Limb (tissue), 2 donors: Measurements from ENCODE around the gene HES1.

Source experiments
- DNase-seq, 2 donors: peaks; one replicate each; pipeline ENCODE4 v3.0.0-alpha.2; 2016; ENCODE audit errors: extremely low spot score in 2 of 2

HES1 gene

DNA sequence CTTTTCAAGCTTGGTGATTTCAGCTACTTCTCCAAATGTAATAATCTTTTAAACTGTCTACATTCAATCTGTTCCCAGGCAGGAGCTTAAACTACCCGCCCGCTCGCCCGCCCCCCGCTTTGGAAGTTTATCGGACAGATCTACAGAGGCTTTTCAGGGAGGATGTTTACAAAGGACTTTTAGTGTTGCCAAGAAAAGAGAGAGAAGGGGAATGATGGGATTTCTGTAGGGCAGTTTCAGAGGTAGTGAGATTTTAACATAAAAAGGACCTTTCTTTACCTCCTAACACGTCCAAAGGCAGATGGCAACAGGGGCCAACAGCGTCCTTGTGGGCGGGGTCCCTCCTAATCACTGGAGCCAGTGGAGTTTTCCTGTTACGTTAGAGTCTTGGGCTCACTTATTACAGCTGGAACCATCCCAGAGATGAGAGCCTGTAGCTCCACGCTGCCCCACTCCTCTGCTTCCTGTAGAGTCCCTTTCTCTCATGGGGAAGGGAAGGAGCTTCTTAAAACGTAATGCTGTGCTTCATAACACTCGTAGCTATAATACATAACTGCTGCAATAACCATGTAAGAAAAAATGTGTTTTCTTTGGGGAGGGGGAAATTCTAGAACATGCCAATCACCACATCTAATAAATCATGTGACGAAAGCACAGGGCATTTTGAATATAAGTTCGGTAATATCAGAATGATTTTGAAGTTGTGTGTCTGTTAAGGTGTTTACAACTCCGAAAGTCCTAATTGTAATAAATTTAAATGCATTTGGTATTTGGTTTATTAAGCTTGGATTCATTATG is 30.9 kb downstream of the HES1 start:
- DNase-seq = peak in 1 of 2 donors; percentile 56

DNA sequence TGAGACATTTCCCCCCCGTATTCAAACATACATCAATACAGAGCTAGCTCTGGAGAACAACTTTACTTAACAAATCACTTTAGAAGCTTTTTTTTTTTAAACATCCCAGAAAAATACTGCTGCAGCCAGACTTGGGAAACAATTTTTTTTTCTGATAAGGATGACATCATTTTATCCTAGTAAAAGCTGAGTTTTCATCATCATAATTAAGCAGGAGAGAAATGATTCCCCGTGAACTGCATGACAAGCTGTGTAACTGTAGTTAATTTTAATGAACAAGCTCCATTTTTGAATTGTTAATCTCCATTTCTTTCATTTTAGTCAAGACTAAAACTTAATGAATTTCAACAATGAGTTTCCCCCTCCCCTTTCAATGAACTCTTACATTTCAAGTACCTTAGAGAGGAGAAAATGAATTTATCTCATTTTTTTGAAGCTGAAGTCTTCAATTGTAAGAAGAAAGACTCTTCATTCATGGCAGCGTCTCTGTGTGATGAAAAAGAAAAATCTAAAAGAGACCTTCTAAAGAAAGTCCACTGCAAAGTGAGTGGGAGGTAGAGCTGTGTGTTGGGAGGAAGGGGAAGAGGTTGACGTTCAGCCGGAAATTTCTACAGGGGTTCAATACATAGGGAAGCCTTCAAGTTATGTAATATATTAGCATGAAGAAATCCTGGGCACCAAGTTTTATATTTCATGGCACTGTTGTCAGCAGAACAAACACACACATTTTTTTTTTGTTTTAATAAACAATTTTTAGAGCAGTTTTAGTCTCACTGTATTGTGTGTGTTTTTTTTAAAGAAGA is 31.7 kb downstream of the HES1 start:
- DNase-seq = no peak

DNA sequence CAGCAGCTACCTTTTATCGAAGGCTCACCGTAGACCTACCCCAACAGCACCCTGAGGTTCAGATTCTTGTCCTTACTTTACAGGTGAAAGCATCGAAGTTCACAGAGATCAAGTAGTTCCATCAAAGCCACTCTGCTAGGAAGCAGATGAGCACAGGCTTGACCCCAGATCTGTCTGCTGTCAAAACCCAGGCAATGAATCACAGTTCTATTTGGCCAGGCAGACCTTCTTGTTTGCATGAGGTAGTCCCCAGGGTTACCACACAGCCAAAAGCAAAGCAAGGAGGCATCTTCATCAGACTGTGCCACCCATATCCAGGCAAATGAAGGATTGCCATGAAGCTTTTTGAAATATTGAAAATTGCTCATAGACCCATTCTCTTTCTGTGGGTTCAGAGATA is 33.0 kb downstream of the HES1 start:
- DNase-seq = no peak

DNA sequence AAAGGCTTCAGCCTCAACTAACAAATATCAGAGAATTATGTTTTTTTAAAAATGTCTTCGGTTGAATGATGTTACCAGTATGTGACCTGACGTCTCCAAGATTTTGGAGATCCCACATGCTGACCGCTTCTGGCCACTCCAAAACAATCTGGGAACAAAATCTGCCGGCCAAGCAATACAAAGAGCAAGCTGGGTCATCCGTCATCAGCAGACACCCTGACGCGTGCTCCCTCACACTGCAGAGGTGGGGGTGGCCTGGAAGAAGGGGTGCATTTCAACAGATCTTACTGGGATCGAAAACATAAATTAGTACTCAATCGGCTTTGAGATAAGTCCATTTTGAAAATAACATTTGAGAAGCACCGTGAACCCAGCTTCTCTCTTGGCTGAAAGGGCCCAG is 33.6 kb downstream of the HES1 start:
- DNase-seq = no peak

DNA sequence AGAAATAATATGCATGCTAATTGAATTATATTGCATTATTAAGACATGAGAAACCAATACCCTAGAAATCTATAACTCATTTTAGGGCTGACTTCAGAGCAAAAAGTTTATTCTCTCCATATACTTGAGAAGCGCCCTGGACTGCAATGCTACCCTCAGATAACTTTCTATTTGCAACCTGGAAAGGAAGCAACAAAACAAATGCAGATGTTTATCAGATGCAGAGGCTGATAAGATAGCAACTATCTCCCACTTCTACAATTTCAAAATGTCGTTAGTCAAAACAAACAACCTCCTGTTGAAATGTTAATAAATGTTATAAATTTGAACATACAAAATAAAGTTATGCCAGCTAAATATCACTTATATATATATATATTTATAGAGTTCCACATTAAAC is 34.8 kb downstream of the HES1 start:
- DNase-seq = no peak

DNA sequence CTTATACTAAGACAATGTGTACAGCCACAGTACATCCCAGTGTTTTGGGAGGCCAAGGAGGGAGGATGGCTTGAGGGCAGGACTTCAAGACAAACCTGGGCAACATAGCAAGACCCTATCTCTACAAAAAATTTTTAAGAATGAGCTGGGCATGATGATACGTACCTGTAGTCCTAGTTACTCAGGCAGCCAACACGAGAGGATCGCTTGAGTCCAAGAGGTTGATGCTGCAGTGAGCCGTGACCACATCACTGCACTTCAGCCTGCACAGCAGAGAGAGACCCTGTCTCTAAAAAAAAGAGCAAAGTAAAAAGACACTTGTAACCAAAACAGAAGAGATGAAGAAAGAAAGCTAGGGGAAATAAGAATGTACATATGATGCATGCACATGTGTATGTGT is 38.5 kb downstream of the HES1 start:
- no peak for DNase-seq

DNA sequence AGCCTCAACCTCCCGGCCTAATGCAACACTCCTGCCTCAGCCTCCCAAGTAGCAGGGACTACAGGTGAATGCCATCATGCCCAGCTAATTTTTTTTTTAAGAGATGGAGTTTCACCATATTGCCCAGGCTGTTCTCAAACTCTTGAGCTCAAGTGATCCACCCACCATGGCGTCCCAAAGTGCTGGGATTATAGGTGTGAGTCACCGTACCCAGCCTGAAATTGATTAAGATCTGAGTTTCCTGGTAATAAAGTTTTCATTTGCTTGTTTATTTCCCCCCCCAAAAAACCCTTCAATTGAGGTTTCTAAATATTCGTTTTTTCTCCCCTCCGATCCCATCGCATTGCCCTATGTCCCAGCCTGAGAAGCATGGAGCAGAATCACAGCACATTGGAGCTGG is 39.0 kb downstream of the HES1 start:
- no peak for DNase-seq

DNA sequence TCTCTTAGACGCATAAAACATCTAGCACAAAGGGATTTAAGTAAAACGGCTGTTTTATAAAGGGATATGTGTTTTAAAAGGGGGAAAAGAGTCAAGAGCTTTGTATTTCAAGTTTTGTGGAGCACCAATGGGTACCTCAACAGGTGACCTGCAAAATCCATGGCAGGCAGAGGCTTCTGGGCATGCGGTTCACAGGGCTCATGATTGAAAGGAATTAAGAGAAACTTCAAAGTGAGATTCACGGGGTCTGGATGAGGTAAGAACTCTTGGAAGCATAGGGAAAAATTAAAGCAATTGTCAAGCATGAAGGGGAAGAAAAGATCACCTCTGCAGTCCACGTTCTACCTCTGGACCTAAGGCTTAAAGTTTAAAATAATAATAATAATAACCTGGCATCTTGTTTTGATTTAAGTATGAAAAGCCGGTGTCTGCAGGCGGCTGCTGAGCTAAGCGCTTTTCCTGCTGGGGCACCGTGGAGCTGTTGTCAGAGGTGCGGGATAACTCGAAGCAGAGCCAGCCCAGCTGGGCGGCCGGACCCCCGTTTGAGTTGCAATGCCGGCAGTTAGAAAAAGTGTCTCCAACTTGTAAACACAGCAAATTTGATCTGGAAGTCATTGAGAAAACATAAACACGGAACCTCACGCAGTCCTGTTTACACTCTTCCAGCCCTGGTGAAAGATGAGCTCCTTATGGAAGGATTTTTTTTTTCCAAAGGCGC is 40.5 kb downstream of the HES1 start:
- DNase-seq = peak; percentile 34 to 66

DNA sequence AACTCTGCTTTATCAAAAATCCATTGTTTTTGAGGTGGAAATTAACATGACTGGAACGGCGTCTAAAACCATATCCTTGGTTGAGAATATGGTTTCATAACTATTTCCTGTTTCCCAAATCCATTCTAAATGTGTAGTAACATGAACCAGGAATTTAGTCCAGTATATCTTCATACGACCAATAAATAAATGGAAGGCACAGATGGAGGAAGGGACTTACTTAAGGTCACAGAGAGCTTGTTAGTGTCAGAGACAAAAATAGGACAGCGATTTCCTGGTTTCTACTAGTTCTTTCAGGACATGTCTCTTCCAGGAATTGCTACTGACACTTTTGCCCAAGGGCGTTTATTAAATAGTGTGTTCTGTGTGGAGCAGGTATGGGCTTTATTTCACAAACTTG is 41.2 kb downstream of the HES1 start:
- peak in 1 of 2 donors; percentile 23 for DNase-seq

DNA sequence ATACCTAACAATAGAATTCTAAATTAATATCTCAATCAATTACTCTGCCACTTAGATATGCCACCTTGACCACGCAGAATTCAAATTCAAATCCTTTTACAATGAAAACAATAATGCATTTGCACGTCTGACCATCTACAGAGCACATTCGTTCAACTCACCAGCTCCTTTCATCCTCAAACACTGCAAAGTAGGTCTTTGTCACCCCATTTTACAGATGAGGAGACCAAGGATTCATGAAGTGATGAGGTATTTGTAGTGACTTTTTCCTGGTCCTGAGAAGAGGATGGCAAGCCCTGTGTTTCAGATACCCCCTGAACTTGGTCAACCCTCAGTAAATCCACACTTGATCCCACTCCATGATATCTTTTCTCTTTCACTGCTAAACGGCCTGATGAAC is 42.2 kb downstream of the HES1 start:
- DNase-seq = no peak

DNA sequence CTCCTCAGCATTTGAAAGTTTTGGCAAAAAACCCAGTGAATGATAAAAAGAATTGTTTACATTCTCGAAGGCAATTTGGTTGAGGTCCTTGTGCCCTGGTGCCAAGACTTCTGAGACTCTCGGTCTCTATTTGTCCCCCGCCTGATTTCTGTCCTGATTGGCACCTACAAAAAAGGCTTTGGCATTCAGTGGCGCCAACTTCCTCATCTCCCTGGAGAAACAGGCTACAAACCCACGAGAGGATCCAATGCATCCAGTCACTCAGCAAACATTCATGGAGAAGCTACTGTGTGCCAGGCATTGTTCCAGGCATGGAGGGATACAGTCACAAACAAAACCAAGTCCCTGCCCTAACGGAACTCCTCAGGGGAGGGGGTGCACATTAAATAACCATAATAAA is 42.7 kb downstream of the HES1 start:
- DNase-seq = no peak

DNA sequence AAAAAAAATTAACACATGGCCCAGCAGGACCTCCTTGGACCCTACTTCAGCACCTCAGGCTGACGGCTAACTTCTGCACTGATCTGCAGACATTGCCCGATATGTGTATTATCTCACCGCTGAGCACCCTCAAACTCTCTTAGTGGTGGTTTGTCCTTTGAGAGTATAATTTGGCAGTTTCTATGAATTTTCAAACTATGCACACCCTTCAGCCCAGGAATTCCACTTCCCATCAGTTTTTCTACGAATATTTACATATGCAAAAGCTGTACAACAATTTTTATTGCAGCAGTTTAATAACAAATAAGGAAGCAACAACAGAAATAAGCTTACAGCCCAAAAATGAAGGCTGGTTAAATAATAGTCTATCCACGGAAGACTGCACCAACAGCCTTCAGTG is 44.6 kb downstream of the HES1 start:
- no peak for DNase-seq

DNA sequence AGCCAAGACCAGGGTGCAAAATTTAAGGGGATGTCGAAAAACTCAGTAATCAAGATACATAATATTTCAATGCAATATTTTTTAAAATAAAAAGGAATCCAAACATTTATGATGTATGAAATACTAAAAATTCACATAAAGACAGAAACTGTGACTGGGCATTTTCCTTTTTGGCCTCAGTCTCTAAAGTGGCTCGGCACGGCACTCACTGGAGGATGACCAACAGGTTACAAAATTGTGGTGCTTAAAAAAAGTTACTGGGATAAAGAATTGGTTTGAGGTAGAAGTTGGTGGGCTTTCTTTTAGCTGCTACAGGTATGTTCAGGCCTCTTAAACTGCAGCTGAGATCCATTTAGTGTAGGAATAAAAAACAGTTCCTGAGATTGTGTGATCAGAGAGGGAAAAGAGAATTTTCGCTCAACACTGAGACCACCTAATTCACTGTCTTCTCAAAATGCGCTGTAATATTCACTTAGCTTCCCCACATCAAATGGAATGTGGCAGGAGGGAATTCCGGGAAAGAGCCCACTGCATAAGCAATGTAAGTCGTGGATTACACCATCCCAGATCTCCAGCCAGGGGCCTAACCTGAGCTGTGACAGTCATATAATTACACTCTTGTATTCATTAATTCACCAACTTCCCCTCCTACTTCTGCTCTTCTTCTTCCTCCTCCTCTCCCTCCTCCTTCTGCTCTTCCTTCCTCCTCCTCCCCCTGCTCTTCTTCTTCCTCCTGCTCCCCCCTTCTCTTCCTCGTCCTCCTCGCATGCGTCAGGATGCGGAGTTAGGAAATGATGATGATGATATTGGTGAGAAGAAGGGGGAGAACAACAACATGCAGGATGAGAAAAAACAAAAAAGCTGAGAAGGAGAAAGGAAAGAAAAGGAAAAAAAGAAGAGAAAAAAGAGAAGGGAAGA is 45.9 kb downstream of the HES1 start:
- DNase-seq = no peak

DNA sequence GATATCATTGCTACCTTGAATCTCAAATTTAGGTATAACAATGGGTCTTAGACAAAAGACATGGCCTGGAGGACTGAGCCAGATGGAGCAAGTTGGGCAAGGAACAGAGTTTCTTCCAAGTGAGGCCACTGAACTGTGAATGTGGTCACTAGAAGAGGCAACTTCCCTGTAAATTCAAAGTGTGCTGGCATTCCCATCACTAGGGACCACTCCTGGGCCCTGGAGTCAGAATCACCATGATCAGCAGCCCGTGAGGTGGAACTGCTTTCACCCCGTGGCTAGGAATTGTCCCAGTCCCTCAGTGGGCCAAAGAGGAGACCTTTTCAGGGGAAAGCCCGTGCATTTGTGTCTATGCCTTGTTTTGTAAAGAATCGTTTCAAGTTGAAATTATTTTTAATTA is 47.3 kb downstream of the HES1 start:
- DNase-seq = no peak

DNA sequence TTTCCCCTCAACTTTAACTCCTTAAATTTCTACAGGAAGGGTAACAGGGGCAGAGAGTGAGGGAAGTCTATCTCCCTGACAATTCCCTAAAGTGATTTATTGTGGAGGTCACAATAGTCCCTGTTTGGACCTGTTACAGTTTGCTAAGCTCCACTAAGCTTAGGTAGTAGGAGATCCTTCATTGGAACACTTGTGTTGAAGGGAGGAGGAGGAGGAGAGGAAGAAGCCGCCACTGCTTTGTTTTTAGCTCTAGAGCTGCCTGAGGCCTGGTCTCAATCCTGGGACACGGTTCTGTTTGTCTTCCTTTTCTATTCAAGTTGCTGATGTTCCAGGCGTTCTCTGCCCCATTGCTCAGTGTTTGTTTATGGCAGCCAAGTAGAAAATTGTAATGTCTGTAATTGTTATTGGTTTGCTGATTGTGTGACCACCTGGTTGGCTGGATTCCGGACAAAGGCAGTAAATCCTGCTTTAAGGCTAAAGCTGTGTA is 48.4 kb downstream of the HES1 start:
- no peak for DNase-seq

DNA sequence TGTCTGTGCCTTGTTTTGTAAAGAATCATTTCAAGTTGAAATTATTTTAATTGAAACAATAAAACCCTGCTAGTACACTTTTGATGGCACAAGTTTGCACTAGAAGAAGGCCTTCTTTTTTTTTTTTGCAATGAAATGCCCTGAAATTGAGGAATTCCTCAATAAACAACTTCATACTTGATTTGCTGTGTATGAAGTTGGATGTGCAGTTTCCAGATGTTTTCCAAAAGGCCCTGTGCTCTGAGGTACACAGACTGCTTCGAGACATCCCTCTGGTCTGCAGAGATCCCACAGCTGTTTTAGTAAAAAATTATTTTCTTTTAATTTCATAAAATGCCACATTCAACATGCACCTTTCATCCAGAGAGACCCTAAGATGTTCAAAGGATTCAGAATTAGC is 48.9 kb downstream of the HES1 start:
- no peak for DNase-seq

DNA sequence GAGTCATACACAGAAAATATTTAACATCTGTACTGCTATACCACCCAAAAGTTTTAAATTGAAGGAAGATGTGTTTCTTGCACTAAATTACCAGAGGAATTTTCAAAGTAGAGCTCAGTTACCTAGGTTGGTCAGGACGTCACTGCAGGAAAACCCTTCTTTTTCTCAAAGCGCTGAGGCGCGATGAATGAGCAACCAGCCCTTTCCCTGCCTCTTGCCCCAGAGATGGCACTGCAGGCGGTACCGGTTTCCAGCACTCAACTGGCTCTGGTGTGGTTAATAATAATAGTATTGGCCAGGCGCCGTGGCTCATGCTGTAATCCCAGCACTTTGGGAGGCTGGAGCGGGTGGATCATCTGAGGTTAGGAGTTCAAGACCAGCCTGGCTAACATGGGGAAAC is 49.3 kb downstream of the HES1 start:
- DNase-seq = no peak

DNA sequence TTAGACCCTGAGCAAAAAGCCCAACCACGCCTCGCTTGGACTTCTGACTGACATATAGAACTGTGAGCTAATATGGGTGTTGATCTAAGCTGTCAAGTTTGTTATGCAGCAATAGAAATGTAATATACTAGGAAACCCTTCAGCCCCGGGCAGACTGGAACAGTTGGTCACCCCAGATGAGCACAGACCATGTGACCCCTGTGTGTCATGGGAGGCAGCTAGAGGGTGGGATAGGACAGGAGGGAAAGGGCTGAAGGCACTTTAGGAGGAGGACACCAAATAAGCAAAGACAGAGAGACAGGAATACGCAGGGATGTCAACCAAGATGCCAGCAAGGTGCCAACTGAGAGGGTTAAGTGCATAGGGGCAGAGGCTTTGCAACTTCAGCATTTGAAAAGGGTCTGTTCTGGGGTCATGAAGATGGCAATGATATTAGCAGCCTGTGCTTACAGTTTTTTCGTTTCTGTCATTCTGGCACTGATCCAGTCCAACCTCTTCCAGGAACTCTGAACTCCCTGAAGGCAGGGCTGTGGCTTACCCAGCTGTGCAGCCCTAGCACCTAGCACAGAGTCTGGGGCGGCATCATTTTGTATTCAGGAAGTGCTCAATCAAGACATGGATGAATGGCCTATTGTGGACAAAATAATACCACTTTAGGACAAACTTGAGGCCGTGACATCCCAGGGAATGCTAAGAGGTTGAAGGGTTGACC is 51.4 kb downstream of the HES1 start:
- DNase-seq = no peak
